Kidney (tissue), 14 donors: ENCODE measurements around the gene MPRIP. TPM values are rescaled to one million over a fixed set of nuclear protein-coding genes. Genes with fewer than 3 reads are reported as not detected.

Experiments
- DNase-seq, 5 donors: peaks; one replicate each; pipeline ENCODE4 v3.0.0-alpha.2; 2013 to 2020
- FAIRE-seq: peaks from 2 replicates; lab custom pipeline; 2012; peaks lifted over from hg19 to GRCh38; lab: Jason Lieb, UNC
- H3K27ac ChIP-seq, 2 donors: one replicate each; pipeline ENCODE4 v1.7.0; 2013; ENCODE audit warnings: low read depth in 2 of 2, low read length in 2 of 2, inconsistent platforms in 1 of 2
- H3K27me3 ChIP-seq: one replicate; pipeline ENCODE4 v1.7.1; 2013; ENCODE audit warnings: low read length, inconsistent platforms; ENCODE audit not compliant: control insufficient read depth, insufficient read depth
- H3K36me3 ChIP-seq, 3 donors: one replicate each; pipeline versions ENCODE4 v1.7.0 to v1.7.1; 2013; ENCODE audit warnings: low read length in 3 of 3, control low read depth in 1 of 3, inconsistent platforms in 1 of 3; ENCODE audit not compliant: insufficient read depth in 3 of 3, control insufficient read depth in 2 of 3
- H3K4me1 ChIP-seq, 3 donors: one replicate each; pipeline versions ENCODE4 v1.7.0 to v1.7.1; 2013; ENCODE audit warnings: low read length in 3 of 3, inconsistent platforms in 1 of 3, low read depth in 1 of 3; ENCODE audit not compliant: control insufficient read depth in 2 of 3, insufficient read depth in 2 of 3
- H3K4me3 ChIP-seq, 3 donors: one replicate each; pipeline versions ENCODE4 v1.7.0 to v1.8.1; 2013; ENCODE audit warnings: low read length in 3 of 3, control low read depth in 1 of 3, inconsistent platforms in 1 of 3
- H3K9ac ChIP-seq, 3 donors: one replicate each; pipeline versions ENCODE4 v1.7.0 to v1.7.1; 2013; ENCODE audit warnings: low read length in 3 of 3, control low read depth in 1 of 3, inconsistent platforms in 1 of 3
- H3K9me3 ChIP-seq, 3 donors: one replicate each; pipeline versions ENCODE4 v1.7.0 to v1.7.1; 2013; ENCODE audit warnings: low read length in 3 of 3, control low read depth in 1 of 3, inconsistent platforms in 1 of 3; ENCODE audit not compliant: control insufficient read depth in 2 of 3, insufficient read depth in 1 of 3
- intact Hi-C: fragments of 100-400 bp; cut with DNase I; formaldehyde crosslinking; loops from one replicate; pipeline ENCODE4 v1.11.1; 2022
- polyA plus RNA-seq: library from polyadenylated mRNA; stranded (reverse); fragments of 350-450 nt; fragmentation: Illumina TruSeq; extraction: RNeasy Lipid Tissue Mini Kit (QIAGEN cat#74804); gene quantifications from one replicate; pipeline ENCODE4 v1.2.3, GENCODE V29; 2014; ENCODE audit warnings: low read depth, low replicate concordance; ENCODE audit not compliant: insufficient read depth
- total RNA-seq: library from RNA; stranded (reverse); fragmentation: NEBNext Ultra II Directional; extraction: Animal tissue kit (Norgen Biotek cat#: 25700); gene quantifications from one replicate; pipeline ENCODE4 v1.2.1, GENCODE V29; 2021
- TF ChIP-seq, protein P1 (sequence below): IDR thresholded peaks from 3 replicates; pipeline ENCODE4 v1.5.1; 2012; ENCODE audit warnings: mild to moderate bottlenecking, moderate library complexity, borderline replicate concordance; ENCODE audit not compliant: insufficient read depth; ENCODE audit errors: extremely low read depth
- donor health status: control.
- donor health status: control.
- donor health status: control.
- donor health status: control.
- donor health status: control.
- donor health status: DM: yes; HTN: yes; CAD: no.
- donor health status: Normal renal cell carcinoma (clear cell type).

The MPRIP gene
- total and polyA plus RNA-seq, 2 donors from 2014 or later, result 120 to 250 TPM

DNA sequence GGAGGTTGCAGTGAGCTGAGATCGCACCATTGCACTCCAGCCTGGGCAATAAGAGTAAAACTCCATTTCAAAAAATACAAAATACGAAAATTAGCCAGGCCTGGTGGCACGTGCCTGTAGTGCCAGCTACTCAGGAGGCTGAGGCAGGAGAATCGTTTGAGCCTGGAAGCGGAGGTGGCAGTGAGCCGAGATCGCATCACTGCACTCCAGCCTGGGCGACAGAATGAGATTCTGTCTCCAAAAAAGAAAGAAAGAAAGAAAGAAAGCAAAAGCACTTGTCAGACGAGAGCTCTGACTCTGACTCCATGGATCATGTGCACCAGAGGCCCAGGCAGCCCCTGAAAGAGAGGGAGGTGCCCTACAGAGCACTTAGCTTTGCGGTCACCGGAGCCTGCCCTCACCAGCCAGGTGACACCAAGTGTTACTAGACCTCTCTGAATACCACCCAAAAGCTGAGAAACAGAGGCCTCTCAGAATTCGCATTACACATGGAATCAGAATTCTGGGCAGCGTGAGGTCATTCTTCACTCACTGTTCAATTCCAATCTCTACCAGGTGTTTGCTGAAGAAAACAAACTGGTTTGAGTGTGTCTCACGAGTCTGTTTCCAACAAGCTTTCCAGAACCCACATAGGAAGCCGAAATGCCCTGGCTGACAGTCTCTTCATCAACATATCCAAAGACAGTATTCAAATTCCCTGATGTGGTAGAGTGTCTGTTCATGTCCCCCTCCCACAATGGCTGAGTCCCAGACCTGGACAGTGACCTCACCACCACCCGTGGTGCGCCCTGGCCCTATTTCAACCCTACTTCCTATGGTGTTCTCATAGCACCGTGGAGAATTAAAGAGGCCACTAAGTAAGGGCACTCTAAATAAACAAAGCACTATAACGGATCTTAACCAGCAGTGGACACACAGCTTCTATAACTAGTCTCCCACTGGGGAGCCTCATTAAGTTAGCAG, 193.2 kb downstream of the MPRIP start:
- H3K9ac ChIP-seq, result peak overlapping the region; percentile 20 to 96 (median 93)
- intact Hi-C loops, result no loop called here
- TF ChIP-seq, protein P1, sequence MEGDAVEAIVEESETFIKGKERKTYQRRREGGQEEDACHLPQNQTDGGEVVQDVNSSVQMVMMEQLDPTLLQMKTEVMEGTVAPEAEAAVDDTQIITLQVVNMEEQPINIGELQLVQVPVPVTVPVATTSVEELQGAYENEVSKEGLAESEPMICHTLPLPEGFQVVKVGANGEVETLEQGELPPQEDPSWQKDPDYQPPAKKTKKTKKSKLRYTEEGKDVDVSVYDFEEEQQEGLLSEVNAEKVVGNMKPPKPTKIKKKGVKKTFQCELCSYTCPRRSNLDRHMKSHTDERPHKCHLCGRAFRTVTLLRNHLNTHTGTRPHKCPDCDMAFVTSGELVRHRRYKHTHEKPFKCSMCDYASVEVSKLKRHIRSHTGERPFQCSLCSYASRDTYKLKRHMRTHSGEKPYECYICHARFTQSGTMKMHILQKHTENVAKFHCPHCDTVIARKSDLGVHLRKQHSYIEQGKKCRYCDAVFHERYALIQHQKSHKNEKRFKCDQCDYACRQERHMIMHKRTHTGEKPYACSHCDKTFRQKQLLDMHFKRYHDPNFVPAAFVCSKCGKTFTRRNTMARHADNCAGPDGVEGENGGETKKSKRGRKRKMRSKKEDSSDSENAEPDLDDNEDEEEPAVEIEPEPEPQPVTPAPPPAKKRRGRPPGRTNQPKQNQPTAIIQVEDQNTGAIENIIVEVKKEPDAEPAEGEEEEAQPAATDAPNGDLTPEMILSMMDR, result no peak
- peaks cover 0 to 11% (median 0%) of the 10 kb centered on the region in 3 donors for H3K4me1 ChIP-seq
- no peaks in the 10 kb centered on the region for H3K27me3 ChIP-seq
- H3K4me3 ChIP-seq, result peak overlapping the region; percentile 84 to 97 (median 97)
- FAIRE-seq, result no peak
- H3K9me3 ChIP-seq, result no peaks in the 10 kb centered on the region
- H3K36me3 ChIP-seq, result peaks cover 0 to 11% (median 5%) of the 10 kb centered on the region in 3 donors
- peak in 2 of 5 donors; percentile 11 to 14 for DNase-seq
- no peak overlapping the region for H3K27ac ChIP-seq

DNA sequence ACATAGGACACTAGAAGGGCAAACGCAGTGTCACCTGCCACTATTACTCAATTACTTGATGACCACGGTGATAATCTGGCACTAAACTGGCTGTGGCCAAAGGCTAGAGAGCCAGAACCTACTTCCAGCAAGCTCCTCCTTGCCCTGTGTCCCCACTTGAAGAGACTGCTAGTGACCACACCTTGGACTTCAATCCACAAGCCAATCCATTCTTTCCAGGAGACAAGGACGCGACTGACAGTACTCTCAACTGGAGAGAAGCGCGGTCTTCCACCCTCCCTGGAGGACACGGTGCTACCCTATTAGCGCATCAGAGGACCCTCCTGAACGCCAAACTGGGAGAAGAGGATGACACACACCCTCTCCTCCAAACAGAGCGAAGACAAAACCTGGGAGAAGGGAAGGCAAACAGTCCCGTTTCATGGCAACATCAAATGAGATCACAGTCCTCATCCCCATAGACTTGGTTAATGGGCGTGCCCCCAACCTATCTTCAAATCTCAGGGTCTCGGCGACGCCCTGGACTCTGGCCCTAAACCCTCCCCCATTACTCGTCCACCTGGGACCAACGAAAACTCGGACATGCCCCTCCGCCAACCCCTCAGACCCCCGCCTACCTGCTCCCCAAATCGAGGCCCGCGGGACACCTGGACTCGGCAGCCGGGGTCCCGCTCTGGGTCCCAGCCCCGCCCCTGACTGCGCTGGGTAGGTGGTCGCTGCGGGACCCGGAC, 194.2 kb downstream of the MPRIP start:
- peak overlapping the region; percentile 84 to 97 (median 97) for H3K4me3 ChIP-seq
- TF ChIP-seq, protein P1, result no peak
- intact Hi-C loops, result no loop called here
- peaks cover 0 to 7% (median 5%) of the 10 kb centered on the region in 3 donors for H3K36me3 ChIP-seq
- H3K9ac ChIP-seq, result peak overlapping the region; percentile 20 to 96 (median 93)
- H3K4me1 ChIP-seq, result peaks cover 0 to 11% (median 0%) of the 10 kb centered on the region in 3 donors
- FAIRE-seq (no peak), DNase-seq (peak in 2 of 5 donors; percentile 29 to 32)
- peak overlapping the region; percentile 99 for H3K27ac ChIP-seq
- H3K27me3 ChIP-seq, result no peaks in the 10 kb centered on the region
- no peaks in the 10 kb centered on the region for H3K9me3 ChIP-seq

DNA sequence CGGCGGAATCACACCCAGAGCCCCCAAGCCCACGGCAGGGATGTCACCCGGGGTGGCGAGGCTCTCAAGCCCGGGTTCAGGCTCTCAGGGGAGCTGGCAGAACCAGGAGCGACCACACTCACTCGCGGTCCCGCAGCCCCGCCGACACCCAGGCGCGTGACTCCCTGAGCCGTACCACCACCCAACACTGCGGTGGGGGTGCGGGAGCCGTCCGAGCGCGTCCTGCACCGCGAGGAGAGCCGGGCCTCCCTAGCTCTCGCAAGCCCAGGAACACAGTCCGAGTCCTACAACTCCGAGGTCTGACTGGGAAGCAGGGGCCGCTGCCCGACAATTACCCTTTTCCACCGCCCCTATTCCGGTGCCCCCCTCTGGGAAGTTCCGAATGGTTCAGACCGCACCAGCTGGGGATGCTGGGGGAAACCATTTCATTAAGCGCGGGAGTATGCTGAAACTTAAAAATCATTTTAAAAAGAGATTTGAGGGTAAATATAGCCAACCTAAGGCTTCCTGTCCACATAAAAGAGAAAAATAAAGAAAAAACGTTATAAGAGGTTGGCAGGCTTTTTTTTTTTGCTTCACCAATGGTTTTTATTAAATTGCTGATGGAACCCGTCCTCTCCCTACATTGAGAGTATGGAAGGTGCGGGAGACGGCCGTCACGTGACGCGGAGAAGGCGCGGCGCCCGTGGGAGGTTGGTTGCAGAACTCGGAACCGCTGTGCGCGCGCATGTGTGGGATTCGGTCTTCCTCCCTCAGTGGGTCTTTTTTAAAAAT, 195.0 kb downstream of the MPRIP start, which contains the start of gene FLCN:
Gene FLCN (minus strand): TSS at position 143 of the 774 bp plus-strand sequence. CDS start 9,031 bp downstream, outside the sequence.
- intact Hi-C loops, result no loop called here
- Histone ChIP-seq H3K9me3 (no peaks in the 10 kb centered on the region), H3K27me3 (no peaks in the 10 kb centered on the region), H3K36me3 (peaks cover 0 to 5% (median 3%) of the 10 kb centered on the region in 3 donors), H3K27ac (peak within 1 kb of the TSS; percentile 99), H3K4me1 (peaks cover 0 to 11% (median 0%) of the 10 kb centered on the region in 3 donors), H3K4me3 (peak within 1 kb of the TSS; percentile 84 to 97 (median 97)), H3K9ac (peak within 1 kb of the TSS; percentile 20 to 96 (median 93))
- DNase-seq (peak; percentile 87 to 97 (median 95)), FAIRE-seq (no peak)
- TF ChIP-seq, protein P1, result no peak
